Activated CD8-positive, alpha-beta T cell treated with anti-CD3 and anti-CD28 coated beads, Interleukin-2, amount 10 ng/mL, durations not matched to agents 7 days and 5 days (primary cell): ENCODE data around the gene CPE. TPM values are rescaled to one million over a fixed set of nuclear protein-coding genes. Genes with fewer than 3 reads are reported as not detected.
A peak's percentile ranks its signal among the peaks of the same experiment; 100 is the strongest.

Experiments
- ATAC-seq: fragments of 150-1000 bp; cut with Tn5 transposase; one replicate; pipeline ENCODE4 v1.10.0; 2021; ENCODE audit warnings: moderate library complexity
- CTCF ChIA-PET: fragments of 350-600 bp; sonication (Branson Sonifier 250); formaldehyde crosslinking; loops from one replicate; lab custom pipeline; 2021; ENCODE audit warnings: antibody characterized with exemption; lab: Charles Lee
- POLR2A ChIA-PET: fragments of 350-600 bp; sonication (Branson Sonifier 250); formaldehyde crosslinking; loops from one replicate; lab custom pipeline; 2021; ENCODE audit warnings: antibody characterized with exemption; lab: Charles Lee
- DNase-seq: peaks from one replicate; pipeline ENCODE4 v3.0.0-alpha.2; 2020
- H3K27ac Mint-ChIP-seq: one replicate; pipeline ENCODE4 v1.8.0; 2021; ENCODE audit warnings: mild to moderate bottlenecking, mixed read lengths
- H3K27me3 Mint-ChIP-seq: one replicate; pipeline ENCODE4 v1.8.0; 2021; ENCODE audit warnings: low read depth, mixed read lengths
- H3K36me3 Mint-ChIP-seq: one replicate; pipeline ENCODE4 v1.8.0; 2021; ENCODE audit warnings: low read depth, mixed read lengths
- H3K4me1 Mint-ChIP-seq: one replicate; pipeline ENCODE4 v1.8.0; 2021; ENCODE audit warnings: low read depth, mixed read lengths
- H3K4me3 Mint-ChIP-seq: one replicate; pipeline ENCODE4 v1.8.0; 2021; ENCODE audit warnings: mild to moderate bottlenecking, mixed read lengths
- H3K9me3 Mint-ChIP-seq: one replicate; pipeline ENCODE4 v1.8.0; 2022; ENCODE audit warnings: mixed read lengths; ENCODE audit not compliant: insufficient read depth
- total RNA-seq, 2 experiments: library from RNA; stranded (reverse); gene quantifications; one replicate each; pipeline ENCODE4 v1.2.3, GENCODE V29; 2021

The CPE gene
- total RNA-seq, 2 experiments from 2014 or later: not detected

DNA sequence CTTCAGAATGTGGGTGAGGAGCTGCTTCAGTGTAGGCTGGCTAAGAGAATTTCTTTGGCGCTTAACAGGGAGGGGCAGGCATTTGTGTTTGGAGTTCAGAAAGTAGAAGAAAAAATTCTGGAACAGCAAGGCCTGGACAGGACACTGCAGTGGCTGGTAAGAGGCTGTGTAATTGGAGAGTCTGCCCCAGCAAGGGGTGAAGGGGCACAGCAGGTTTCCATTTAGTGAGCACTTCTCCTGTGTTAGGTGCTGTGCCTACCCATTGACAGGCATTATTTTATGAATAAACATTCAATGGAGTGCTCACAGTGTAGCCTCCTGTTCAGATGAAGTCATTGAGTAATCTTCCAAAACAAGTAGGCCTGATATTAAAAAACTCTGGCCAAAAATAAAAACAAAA, 10.7 kb upstream of the CPE start:
- ChIA-PET CTCF (no interaction called here), POLR2A (no interaction called here)
- peaks cover 17% of the 10 kb centered on the region for H3K27me3 Mint-ChIP-seq
- no peaks in the 10 kb centered on the region for H3K9me3 Mint-ChIP-seq
- no peaks in the 10 kb centered on the region for H3K4me1 Mint-ChIP-seq
- no peaks in the 10 kb centered on the region for H3K36me3 Mint-ChIP-seq
- H3K4me3 Mint-ChIP-seq: no peak overlapping the region
- no peak for DNase-seq
- no peak overlapping the region for H3K27ac Mint-ChIP-seq
- no peak for ATAC-seq

DNA sequence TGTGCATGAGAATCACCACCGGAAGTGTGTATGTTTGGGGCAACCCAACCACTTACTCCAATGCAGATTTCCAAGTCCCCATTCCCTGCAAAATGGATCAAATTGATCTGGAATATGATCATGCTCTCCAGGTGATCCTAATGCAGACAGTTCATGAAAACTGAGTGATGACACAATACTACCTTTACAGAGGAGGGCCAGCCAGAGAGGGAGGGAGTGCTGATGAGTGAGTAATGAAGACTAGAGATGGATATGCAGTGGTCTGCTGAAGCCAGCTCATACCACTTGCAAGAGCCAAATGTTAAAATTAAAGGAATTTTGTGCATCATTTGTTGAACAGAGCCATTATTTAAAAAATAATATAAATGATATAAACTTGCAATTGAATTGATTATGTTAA, 10.2 kb upstream of the CPE start:
- H3K4me1 Mint-ChIP-seq: no peaks in the 10 kb centered on the region
- ChIA-PET CTCF (no interaction called here), POLR2A (no interaction called here)
- H3K4me3 Mint-ChIP-seq: no peak overlapping the region
- H3K9me3 Mint-ChIP-seq: no peaks in the 10 kb centered on the region
- no peaks in the 10 kb centered on the region for H3K36me3 Mint-ChIP-seq
- ATAC-seq: no peak
- peaks cover 17% of the 10 kb centered on the region for H3K27me3 Mint-ChIP-seq
- no peak for DNase-seq
- no peak overlapping the region for H3K27ac Mint-ChIP-seq

DNA sequence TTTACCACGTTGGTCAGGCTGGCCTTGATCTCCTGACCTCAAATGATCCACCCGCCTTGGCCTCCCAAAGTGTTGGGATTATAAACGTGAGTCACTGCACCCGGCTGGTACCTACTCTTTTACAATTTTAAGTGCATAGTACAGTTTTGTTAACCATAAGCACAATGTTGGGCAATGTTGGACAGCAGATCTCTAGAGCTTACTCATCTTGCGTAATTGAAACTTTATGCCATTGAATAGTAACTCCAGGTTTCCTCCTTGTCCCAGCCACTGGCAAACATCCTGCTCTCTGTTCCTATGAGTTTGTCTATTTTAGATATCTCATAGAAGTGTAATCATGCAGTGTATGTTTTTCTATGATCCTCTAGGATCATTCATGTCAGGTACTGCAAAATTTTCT, 9.3 kb upstream of the CPE start:
- no peak overlapping the region for H3K4me3 Mint-ChIP-seq
- no peaks in the 10 kb centered on the region for H3K4me1 Mint-ChIP-seq
- peaks cover 23% of the 10 kb centered on the region for H3K27me3 Mint-ChIP-seq
- H3K36me3 Mint-ChIP-seq: no peaks in the 10 kb centered on the region
- H3K27ac Mint-ChIP-seq: no peak overlapping the region
- ATAC-seq (no peak), DNase-seq (no peak)
- no peaks in the 10 kb centered on the region for H3K9me3 Mint-ChIP-seq
- ChIA-PET POLR2A (no interaction called here), CTCF (no interaction called here)

DNA sequence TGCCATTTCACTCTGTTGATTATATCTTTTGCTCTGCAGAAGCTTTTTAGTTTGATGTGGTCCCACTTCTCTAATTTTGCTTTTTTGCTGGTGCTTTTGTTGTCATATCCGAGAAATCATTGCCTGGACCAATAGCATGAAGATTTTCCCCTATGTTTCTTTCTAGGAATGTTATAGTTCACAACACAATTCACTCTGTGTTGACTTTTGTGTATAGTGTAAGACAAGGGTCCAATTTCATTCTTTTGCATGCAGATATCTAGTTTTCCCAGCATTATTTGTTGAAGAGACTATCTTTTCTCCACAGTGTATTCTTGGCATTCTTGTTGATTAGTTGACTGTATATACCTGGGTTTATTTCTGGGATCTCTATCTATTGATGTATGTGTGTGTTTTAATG, 8.3 kb upstream of the CPE start:
- ChIA-PET POLR2A (no interaction called here), CTCF (no interaction called here)
- DNase-seq (no peak), ATAC-seq (no peak)
- no peaks in the 10 kb centered on the region for H3K36me3 Mint-ChIP-seq
- H3K27ac Mint-ChIP-seq: no peak overlapping the region
- H3K4me1 Mint-ChIP-seq: peaks cover 4% of the 10 kb centered on the region
- H3K4me3 Mint-ChIP-seq: no peak overlapping the region
- no peaks in the 10 kb centered on the region for H3K9me3 Mint-ChIP-seq
- H3K27me3 Mint-ChIP-seq: peaks cover 32% of the 10 kb centered on the region

DNA sequence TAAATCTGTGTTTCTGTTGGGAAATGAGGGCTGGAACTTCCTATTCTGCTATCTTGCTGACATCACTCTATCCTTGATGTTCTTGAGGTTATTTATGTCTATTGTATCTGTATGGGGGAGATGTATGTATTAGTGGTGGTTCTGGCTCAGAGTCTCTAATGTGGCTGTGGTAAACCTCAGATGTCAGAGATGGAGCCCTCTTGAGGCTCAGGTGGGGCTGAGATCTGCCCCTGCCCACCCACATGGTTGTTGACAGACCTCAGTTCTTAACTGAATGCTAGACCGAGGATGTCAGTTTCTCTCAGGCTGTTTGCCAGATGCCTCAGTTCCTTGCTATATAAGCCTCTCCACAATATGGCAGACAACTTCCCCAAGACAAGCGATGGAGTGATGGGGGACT, 3.3 kb upstream of the CPE start:
- peaks cover 13% of the 10 kb centered on the region for H3K4me1 Mint-ChIP-seq
- no peak overlapping the region for H3K27ac Mint-ChIP-seq
- DNase-seq (peak; percentile 31), ATAC-seq (peak; percentile 20)
- peaks cover 47% of the 10 kb centered on the region for H3K27me3 Mint-ChIP-seq
- ChIA-PET CTCF (interaction anchor here (0.7 kb wide), 1 partner anchor 25 kb away, joined by 3 read pairs; no protein-coding TSS in a partner anchor), POLR2A (interaction anchor here (1.1 kb wide), 1 partner anchor 10 kb away, joined by 3 read pairs; no protein-coding TSS in a partner anchor)
- no peaks in the 10 kb centered on the region for H3K9me3 Mint-ChIP-seq
- H3K36me3 Mint-ChIP-seq: no peaks in the 10 kb centered on the region
- no peak overlapping the region for H3K4me3 Mint-ChIP-seq

DNA sequence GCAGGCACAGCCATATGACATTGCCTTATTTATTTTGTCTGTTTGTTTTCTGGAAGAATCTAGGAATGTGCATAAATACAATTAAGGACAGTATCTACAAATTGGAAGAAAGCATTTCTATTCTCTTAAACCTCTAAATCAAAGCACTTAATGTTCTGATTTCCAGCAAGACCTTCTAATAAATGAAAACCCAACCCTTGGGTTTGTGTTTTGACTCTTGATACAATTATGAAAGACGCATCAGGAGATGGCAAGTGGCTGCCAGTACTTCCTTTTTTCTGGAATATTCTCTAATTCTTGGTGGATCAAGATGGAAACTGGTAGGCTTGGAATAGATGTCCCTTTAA, 437 bp upstream of the CPE start:
- peaks cover 13% of the 10 kb centered on the region for H3K4me1 Mint-ChIP-seq
- H3K4me3 Mint-ChIP-seq: no peak overlapping the region
- no peaks in the 10 kb centered on the region for H3K36me3 Mint-ChIP-seq
- peaks cover 53% of the 10 kb centered on the region for H3K27me3 Mint-ChIP-seq
- ATAC-seq (no peak), DNase-seq (no peak)
- H3K9me3 Mint-ChIP-seq: no peaks in the 10 kb centered on the region
- no peak overlapping the region for H3K27ac Mint-ChIP-seq
- POLR2A ChIA-PET: no interaction called here
- CTCF ChIA-PET: interaction anchor here (0.7 to 3.1 kb wide), 6 partner anchors 32 to 266 kb away, joined by 3 to 14 read pairs (median 4); partner anchors contain the start of gene TMEM192

DNA sequence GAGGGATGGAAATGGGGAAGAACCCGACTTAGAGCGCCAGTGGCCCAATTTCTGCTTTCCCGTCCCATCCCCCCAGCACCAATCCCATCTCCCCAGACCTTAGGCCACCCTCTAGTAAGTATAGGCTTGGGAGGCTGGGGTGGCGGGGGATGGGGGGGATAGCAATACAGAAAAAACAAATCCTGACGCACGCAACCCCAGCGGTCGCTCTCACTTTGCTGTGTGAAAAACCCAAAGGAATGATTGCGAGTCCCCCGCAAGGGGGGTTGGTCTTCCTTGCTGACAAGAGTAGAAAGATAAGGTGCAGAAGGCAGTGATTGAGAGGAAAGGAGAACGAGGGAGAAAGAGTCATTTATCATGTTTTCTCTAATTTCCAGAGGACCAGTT, 863 bp downstream of the CPE start:
- Mint-ChIP-seq H3K27me3 (peaks cover 50% of the 10 kb centered on the region), H3K9me3 (no peaks in the 10 kb centered on the region), H3K4me3 (no peak overlapping the region), H3K4me1 (peaks cover 13% of the 10 kb centered on the region), H3K36me3 (no peaks in the 10 kb centered on the region), H3K27ac (no peak overlapping the region)
- ATAC-seq (no peak), DNase-seq (no peak)
- POLR2A ChIA-PET: no interaction called here
- CTCF ChIA-PET: interaction anchor here (1.5 kb wide), 1 partner anchor 114 kb away, joined by 4 read pairs; no protein-coding TSS in a partner anchor

DNA sequence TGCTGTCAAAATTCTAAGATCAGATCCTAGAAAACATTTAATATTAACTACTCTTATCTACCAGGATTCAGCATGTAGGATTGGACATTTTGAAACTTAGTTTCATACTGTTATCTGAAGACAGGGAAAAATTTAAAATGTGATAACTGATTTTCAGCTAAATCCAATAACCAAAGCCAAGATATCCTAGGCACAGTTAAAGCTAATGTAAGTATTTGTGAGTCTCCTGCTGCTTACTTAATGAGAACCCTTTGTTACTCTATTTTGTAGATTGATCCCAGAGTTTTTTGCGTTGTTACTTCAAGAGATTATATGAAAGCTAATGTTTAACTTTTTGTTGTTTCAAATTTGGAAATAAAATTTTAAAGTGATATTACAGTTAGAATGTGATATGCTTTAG, 2.0 kb downstream of the CPE start:
- H3K27me3 Mint-ChIP-seq: peaks cover 44% of the 10 kb centered on the region

DNA sequence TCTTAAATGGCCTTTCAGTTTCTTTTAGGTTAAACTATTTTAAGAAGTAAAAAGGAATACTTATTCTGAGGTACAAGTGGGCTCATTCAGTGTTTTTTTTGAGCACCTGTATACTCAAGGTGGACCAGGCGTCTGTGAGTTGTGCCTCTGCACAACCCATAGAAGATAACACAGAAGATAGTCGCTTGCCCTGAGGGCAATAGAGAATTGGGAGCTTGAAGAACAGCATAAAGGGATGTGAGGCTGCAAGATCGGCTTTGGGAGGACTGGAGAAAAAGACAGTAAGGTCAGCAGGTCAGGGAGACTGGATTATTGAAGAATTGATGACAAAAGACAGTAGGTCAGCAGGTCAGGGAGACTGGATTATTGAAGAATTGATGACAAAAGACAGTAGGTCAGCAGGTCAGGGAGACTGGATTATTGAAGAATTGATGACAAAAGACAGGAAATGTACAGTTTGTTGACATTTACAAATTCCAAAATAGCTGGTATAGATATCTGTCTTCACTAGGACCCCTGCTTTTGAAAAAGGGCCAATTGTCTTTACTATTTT, 3.1 kb downstream of the CPE start:
- no peak for DNase-seq
- POLR2A ChIA-PET: no interaction called here
- H3K4me3 Mint-ChIP-seq: no peak overlapping the region
- no peak for ATAC-seq
- H3K4me1 Mint-ChIP-seq: peaks cover 3% of the 10 kb centered on the region
- H3K9me3 Mint-ChIP-seq: no peaks in the 10 kb centered on the region
- CTCF ChIA-PET: interaction anchor here (0.8 to 1.2 kb wide), 3 partner anchors 24 to 251 kb away, joined by 3 to 4 read pairs (median 3); no protein-coding TSS in a partner anchor
- peaks cover 46% of the 10 kb centered on the region for H3K27me3 Mint-ChIP-seq
- no peaks in the 10 kb centered on the region for H3K36me3 Mint-ChIP-seq
- no peak overlapping the region for H3K27ac Mint-ChIP-seq

More for the DNA sequence above, 2.0 kb downstream of the CPE start:
- Mint-ChIP-seq H3K36me3 (no peaks in the 10 kb centered on the region), H3K27ac (no peak overlapping the region), H3K4me1 (peaks cover 6% of the 10 kb centered on the region), H3K9me3 (no peaks in the 10 kb centered on the region), H3K4me3 (no peak overlapping the region)
- ATAC-seq: no peak
- ChIA-PET CTCF (no interaction called here), POLR2A (no interaction called here)
- no peak for DNase-seq

DNA sequence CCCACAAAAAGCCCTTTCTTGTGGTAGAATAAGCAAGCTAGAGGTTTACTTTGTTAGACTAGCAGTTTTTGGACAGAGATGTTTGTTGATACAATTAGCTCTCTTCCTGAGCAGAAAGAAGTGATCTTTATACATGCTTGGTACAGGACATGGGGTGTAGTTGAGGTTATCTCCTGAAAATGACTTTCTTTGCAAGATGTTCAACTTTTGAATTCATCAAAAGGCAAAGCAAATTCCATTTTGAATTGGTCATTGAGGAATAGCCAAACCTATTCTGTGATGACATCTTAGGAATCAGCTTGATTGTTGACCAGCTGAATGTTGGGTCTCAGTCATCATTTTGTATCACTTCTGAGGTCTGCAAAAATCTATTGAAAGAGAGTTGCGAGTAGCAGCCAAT, 3.8 kb downstream of the CPE start:
- Mint-ChIP-seq H3K27me3 (peaks cover 49% of the 10 kb centered on the region), H3K36me3 (no peaks in the 10 kb centered on the region), H3K4me1 (peaks cover 3% of the 10 kb centered on the region), H3K4me3 (no peak overlapping the region), H3K27ac (no peak overlapping the region), H3K9me3 (no peaks in the 10 kb centered on the region)
- CTCF ChIA-PET: interaction anchor here (0.8 to 1.2 kb wide), 4 partner anchors 23 to 252 kb away, joined by 3 to 4 read pairs (median 3); no protein-coding TSS in a partner anchor
- ATAC-seq (no peak), DNase-seq (no peak)
- POLR2A ChIA-PET: no interaction called here

DNA sequence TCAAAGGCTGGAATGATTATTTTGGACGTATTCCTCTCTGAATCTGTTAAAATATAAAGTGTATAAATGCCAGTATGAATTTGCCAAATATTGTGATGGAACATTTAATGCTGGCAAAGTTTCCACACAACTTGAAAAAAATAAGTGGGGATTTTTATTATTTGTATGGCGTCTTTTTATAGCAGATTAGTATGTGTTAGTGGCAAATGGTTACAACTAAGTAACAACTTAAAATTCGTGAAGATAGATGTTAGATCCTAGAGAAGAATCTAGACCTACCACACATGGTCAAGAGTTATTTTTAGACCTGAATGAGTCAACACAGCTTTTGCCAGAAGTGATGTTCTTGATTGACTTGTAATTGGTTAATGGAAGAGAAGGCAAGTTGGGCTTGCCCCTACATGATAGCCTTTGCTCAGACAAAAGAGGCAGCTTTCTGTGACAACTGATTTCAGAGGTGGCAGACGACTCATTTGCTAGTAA, 4.8 kb downstream of the CPE start:
- H3K27ac Mint-ChIP-seq: no peak overlapping the region
- peaks cover 51% of the 10 kb centered on the region for H3K27me3 Mint-ChIP-seq
- H3K4me3 Mint-ChIP-seq: no peak overlapping the region
- DNase-seq (no peak), ATAC-seq (no peak)
- no peaks in the 10 kb centered on the region for H3K36me3 Mint-ChIP-seq
- ChIA-PET CTCF (interaction anchor here (0.8 to 0.9 kb wide), 3 partner anchors 40 to 110 kb away, joined by 3 to 4 read pairs (median 3); no protein-coding TSS in a partner anchor), POLR2A (no interaction called here)
- peaks cover 3% of the 10 kb centered on the region for H3K4me1 Mint-ChIP-seq
- no peaks in the 10 kb centered on the region for H3K9me3 Mint-ChIP-seq

DNA sequence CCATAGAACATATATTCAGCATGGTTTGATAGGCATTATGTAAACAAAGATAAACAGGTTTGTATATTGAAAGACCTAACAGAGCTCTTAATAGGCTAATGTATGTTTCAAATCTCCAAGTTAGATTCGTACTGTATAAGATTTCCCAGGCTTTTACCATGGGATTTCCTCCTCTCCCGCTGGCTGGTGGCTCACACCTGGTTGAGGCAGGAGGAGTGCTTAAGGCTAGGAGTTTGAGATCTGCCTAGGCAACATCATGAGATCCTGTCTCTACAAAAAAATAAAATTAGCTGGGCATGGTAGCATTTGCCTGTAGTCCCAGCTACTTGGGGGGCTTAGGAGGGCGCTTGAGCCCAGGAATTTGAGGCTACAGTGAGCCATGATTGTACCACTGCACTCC, 5.4 kb downstream of the CPE start:
- no peak for DNase-seq
- H3K4me1 Mint-ChIP-seq: no peaks in the 10 kb centered on the region
- H3K4me3 Mint-ChIP-seq: no peak overlapping the region
- ChIA-PET POLR2A (no interaction called here), CTCF (interaction anchor here (0.9 kb wide), 2 partner anchors 78 to 109 kb away, joined by 3 to 4 read pairs; no protein-coding TSS in a partner anchor)
- ATAC-seq: no peak
- H3K36me3 Mint-ChIP-seq: no peaks in the 10 kb centered on the region
- peaks cover 49% of the 10 kb centered on the region for H3K27me3 Mint-ChIP-seq
- no peaks in the 10 kb centered on the region for H3K9me3 Mint-ChIP-seq
- no peak overlapping the region for H3K27ac Mint-ChIP-seq
